Activated naive CD8-positive, alpha-beta T cell treated with anti-CD3 and anti-CD28 coated beads for 36 hours (primary cell): ENCODE results near the gene ADGRA1. TPM values are rescaled to one million over a fixed set of nuclear protein-coding genes. Genes with fewer than 3 reads are reported as not detected.
"Not testable (repeated sequence)": the region's sequence is repeated elsewhere in the genome, so short reads cannot be mapped to it uniquely, and the experiment has no call there.

Experiments
- DNase-seq: peaks from one replicate; pipeline ENCODE4 v3.0.0; 2021
- H3K27ac Mint-ChIP-seq: one replicate; pipeline ENCODE4 v1.8.0; 2022; ENCODE audit warnings: mild to moderate bottlenecking, moderate library complexity, mixed read lengths
- H3K27me3 Mint-ChIP-seq: one replicate; pipeline ENCODE4 v1.8.0; 2022; ENCODE audit warnings: mild to moderate bottlenecking, mixed read lengths
- H3K36me3 Mint-ChIP-seq: one replicate; pipeline ENCODE4 v1.8.0; 2021; ENCODE audit warnings: mild to moderate bottlenecking, mixed read lengths
- H3K4me1 Mint-ChIP-seq: one replicate; pipeline ENCODE4 v1.8.0; 2021; ENCODE audit warnings: mixed read lengths
- H3K4me3 Mint-ChIP-seq: one replicate; pipeline ENCODE4 v1.8.0; 2022; ENCODE audit warnings: mild to moderate bottlenecking, moderate library complexity, mixed read lengths
- H3K9me3 Mint-ChIP-seq: one replicate; pipeline ENCODE4 v1.8.0; 2022; ENCODE audit warnings: mixed read lengths
- total RNA-seq, 2 experiments: library from RNA; stranded (reverse); gene quantifications; one replicate each; pipeline ENCODE4 v1.2.3, GENCODE V29; 2021

Gene ADGRA1
- total RNA-seq, 2 experiments from 2014 or later, result not detected

GRCh38 chr10:133129859-133130495 lies 42.3 kb downstream of the ADGRA1 start:
- no peaks in the 10 kb centered on the region for H3K4me1 Mint-ChIP-seq
- H3K9me3 Mint-ChIP-seq, result no peaks in the 10 kb centered on the region
- no peak overlapping the region for H3K4me3 Mint-ChIP-seq
- no peak for DNase-seq
- no peak overlapping the region for H3K27ac Mint-ChIP-seq
- H3K27me3 Mint-ChIP-seq, result peaks cover 11% of the 10 kb centered on the region
- no peaks in the 10 kb centered on the region for H3K36me3 Mint-ChIP-seq

GRCh38 chr10:133130602-133131001 lies 42.9 kb downstream of the ADGRA1 start:
- Mint-ChIP-seq H3K9me3 (no peaks in the 10 kb centered on the region), H3K4me1 (no peaks in the 10 kb centered on the region), H3K4me3 (no peak overlapping the region), H3K27me3 (peaks cover 4% of the 10 kb centered on the region), H3K36me3 (no peaks in the 10 kb centered on the region), H3K27ac (no peak overlapping the region)
- no peak for DNase-seq

GRCh38 chr10:133131053-133131452 lies 43.3 kb downstream of the ADGRA1 start:
- H3K9me3 Mint-ChIP-seq, result no peaks in the 10 kb centered on the region
- no peaks in the 10 kb centered on the region for H3K36me3 Mint-ChIP-seq
- no peak for DNase-seq
- no peak overlapping the region for H3K4me3 Mint-ChIP-seq
- no peaks in the 10 kb centered on the region for H3K27me3 Mint-ChIP-seq
- H3K4me1 Mint-ChIP-seq, result no peaks in the 10 kb centered on the region
- H3K27ac Mint-ChIP-seq, result no peak overlapping the region

GRCh38 chr10:133131734-133132472 lies 44.2 kb downstream of the ADGRA1 start:
- DNase-seq, result no peak
- Mint-ChIP-seq H3K27me3 (no peaks in the 10 kb centered on the region), H3K27ac (no peak overlapping the region), H3K4me3 (no peak overlapping the region), H3K9me3 (no peaks in the 10 kb centered on the region), H3K4me1 (no peaks in the 10 kb centered on the region), H3K36me3 (no peaks in the 10 kb centered on the region)

GRCh38 chr10:133132473-133133291 lies 45.0 kb downstream of the ADGRA1 start:
- Mint-ChIP-seq H3K36me3 (no peaks in the 10 kb centered on the region), H3K27me3 (no peaks in the 10 kb centered on the region), H3K4me1 (no peaks in the 10 kb centered on the region), H3K27ac (no peak overlapping the region), H3K9me3 (no peaks in the 10 kb centered on the region), H3K4me3 (no peak overlapping the region)
- no peak for DNase-seq

GRCh38 chr10:133133471-133134231 lies 45.9 kb downstream of the ADGRA1 start:
- Mint-ChIP-seq H3K27ac (no peak overlapping the region), H3K4me3 (no peak overlapping the region), H3K9me3 (no peaks in the 10 kb centered on the region), H3K36me3 (no peaks in the 10 kb centered on the region), H3K27me3 (no peaks in the 10 kb centered on the region), H3K4me1 (no peaks in the 10 kb centered on the region)
- DNase-seq, result no peak

- Mint-ChIP-seq H3K9me3 (no peaks in the 10 kb centered on the region), H3K36me3 (no peaks in the 10 kb centered on the region), H3K4me3 (no peak overlapping the region), H3K4me1 (no peaks in the 10 kb centered on the region), H3K27ac (no peak overlapping the region), H3K27me3 (no peaks in the 10 kb centered on the region)
- DNase-seq, result no peak
These were observed 46.8 kb downstream of the ADGRA1 start for GRCh38 chr10:133134411-133135115.

GRCh38 chr10:133135116-133135465 lies 47.4 kb downstream of the ADGRA1 start:
- H3K4me3 Mint-ChIP-seq, result no peak overlapping the region
- H3K27ac Mint-ChIP-seq, result no peak overlapping the region
- H3K27me3 Mint-ChIP-seq, result no peaks in the 10 kb centered on the region
- no peaks in the 10 kb centered on the region for H3K9me3 Mint-ChIP-seq
- no peaks in the 10 kb centered on the region for H3K4me1 Mint-ChIP-seq
- DNase-seq, result no peak
- no peaks in the 10 kb centered on the region for H3K36me3 Mint-ChIP-seq

- not testable (repeated sequence) for DNase-seq, H3K36me3 Mint-ChIP-seq, H3K27me3 Mint-ChIP-seq, H3K27ac Mint-ChIP-seq, H3K4me3 Mint-ChIP-seq, H3K9me3 Mint-ChIP-seq, H3K4me1 Mint-ChIP-seq
These were observed 49.9 kb downstream of the ADGRA1 start for GRCh38 chr10:133137486-133138145.

- no peaks in the 10 kb centered on the region for H3K9me3 Mint-ChIP-seq
- no peaks in the 10 kb centered on the region for H3K36me3 Mint-ChIP-seq
- H3K27me3 Mint-ChIP-seq, result peaks cover 17% of the 10 kb centered on the region
- H3K4me1 Mint-ChIP-seq, result peaks cover 5% of the 10 kb centered on the region
- no peak overlapping the region for H3K27ac Mint-ChIP-seq
- no peak for DNase-seq
- no peak overlapping the region for H3K4me3 Mint-ChIP-seq
These were observed 51.9 kb downstream of the ADGRA1 start for GRCh38 chr10:133139551-133140065.

GRCh38 chr10:133140417-133141143 lies 52.9 kb downstream of the ADGRA1 start:
- Mint-ChIP-seq H3K4me3 (no peak overlapping the region), H3K27ac (no peak overlapping the region), H3K27me3 (peaks cover 25% of the 10 kb centered on the region), H3K36me3 (no peaks in the 10 kb centered on the region), H3K9me3 (no peaks in the 10 kb centered on the region), H3K4me1 (peaks cover 5% of the 10 kb centered on the region)
- no peak for DNase-seq

- H3K36me3 Mint-ChIP-seq, result no peaks in the 10 kb centered on the region
- H3K4me1 Mint-ChIP-seq, result peaks cover 5% of the 10 kb centered on the region
- no peak overlapping the region for H3K4me3 Mint-ChIP-seq
- no peaks in the 10 kb centered on the region for H3K9me3 Mint-ChIP-seq
- H3K27ac Mint-ChIP-seq, result no peak overlapping the region
- no peak for DNase-seq
- peaks cover 29% of the 10 kb centered on the region for H3K27me3 Mint-ChIP-seq
These were observed 53.6 kb downstream of the ADGRA1 start for GRCh38 chr10:133141144-133141957.

- H3K4me3 Mint-ChIP-seq, result no peak overlapping the region
- H3K4me1 Mint-ChIP-seq, result peaks cover 5% of the 10 kb centered on the region
- peaks cover 35% of the 10 kb centered on the region for H3K27me3 Mint-ChIP-seq
- no peak overlapping the region for H3K27ac Mint-ChIP-seq
- no peaks in the 10 kb centered on the region for H3K36me3 Mint-ChIP-seq
- peaks cover 1% of the 10 kb centered on the region for H3K9me3 Mint-ChIP-seq
- no peak for DNase-seq
These were observed 54.2 kb downstream of the ADGRA1 start for GRCh38 chr10:133141958-133142340.
